Measurements from ENCODE around the gene TOX2. TPM values are rescaled to one million over a fixed set of nuclear protein-coding genes. Genes with fewer than 3 reads are reported as not detected.

The TOX2 gene
- total RNA-seq, 1 experiment from 2014 or later: not detected

DNA sequence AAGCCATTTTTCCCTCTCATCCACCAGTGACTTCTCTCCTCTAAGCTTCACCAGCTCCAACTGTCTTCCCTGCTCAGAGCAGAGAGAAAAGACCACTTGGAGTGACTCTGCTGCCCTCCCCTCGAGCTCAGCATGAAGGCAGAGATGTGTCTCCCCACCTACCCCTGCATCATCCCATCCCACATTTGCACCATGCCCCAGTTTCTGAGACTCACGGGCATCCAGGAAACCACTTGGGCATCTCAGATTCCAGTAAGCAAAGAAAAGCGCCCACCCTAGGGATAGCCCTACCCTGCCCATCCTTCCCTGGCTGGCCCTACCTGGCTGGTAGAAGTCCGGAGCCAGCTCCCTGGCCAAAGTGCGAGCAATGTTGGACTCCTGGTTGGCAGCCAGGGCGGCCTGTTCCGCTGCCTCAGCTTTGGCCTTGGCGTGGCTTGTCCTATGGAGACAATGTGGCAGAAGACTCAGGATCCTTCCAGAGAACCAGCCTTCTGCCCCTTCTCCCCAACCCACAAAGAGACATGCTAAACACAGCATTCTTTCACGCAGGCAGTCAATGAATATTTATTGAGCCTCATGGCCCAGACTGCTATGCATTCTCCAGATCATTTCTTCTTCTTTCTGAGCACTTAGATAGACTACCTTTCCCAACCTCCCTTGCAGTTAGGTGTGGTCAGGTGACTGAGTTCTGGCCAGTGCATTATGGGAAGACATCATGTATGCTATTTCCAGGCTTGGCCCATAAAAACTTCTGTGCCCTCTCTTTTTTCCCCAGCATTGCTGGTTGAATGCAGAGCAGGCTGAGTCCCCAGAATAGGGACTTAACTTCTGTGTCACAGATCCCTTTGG is 203.8 kb downstream of the TOX2 start:
- Mint-ChIP-seq H3K4me1 (ENCODE audit: low read depth, unreplicated experiment) (no peaks in the 10 kb centered on the region), H3K27me3 (ENCODE audit: unreplicated experiment) (peaks cover 61% of the 10 kb centered on the region), H3K27ac (ENCODE audit: unreplicated experiment) (no peak overlapping the region), H3K9me3 (ENCODE audit: low read depth, unreplicated experiment) (no peaks in the 10 kb centered on the region), H3K36me3 (ENCODE audit: insufficient read depth, unreplicated experiment) (peaks cover 4% of the 10 kb centered on the region), H3K4me3 (ENCODE audit: low read depth, unreplicated experiment) (no peak overlapping the region)
- no TSS peak for BruUV-seq (replicated peaks)
- TF ChIP-seq, protein P1, sequence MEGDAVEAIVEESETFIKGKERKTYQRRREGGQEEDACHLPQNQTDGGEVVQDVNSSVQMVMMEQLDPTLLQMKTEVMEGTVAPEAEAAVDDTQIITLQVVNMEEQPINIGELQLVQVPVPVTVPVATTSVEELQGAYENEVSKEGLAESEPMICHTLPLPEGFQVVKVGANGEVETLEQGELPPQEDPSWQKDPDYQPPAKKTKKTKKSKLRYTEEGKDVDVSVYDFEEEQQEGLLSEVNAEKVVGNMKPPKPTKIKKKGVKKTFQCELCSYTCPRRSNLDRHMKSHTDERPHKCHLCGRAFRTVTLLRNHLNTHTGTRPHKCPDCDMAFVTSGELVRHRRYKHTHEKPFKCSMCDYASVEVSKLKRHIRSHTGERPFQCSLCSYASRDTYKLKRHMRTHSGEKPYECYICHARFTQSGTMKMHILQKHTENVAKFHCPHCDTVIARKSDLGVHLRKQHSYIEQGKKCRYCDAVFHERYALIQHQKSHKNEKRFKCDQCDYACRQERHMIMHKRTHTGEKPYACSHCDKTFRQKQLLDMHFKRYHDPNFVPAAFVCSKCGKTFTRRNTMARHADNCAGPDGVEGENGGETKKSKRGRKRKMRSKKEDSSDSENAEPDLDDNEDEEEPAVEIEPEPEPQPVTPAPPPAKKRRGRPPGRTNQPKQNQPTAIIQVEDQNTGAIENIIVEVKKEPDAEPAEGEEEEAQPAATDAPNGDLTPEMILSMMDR (IDR thresholded peaks at IDR 0.05; ENCODE audit: unreplicated experiment): no peak
- DNase-seq: no peak
- CTCF ChIA-PET: interaction anchor here (1.7 to 3.1 kb wide), 3 partner anchors 69 to 289 kb away, joined by 4 to 133 read pairs (median 19); partner anchors contain the start of gene JPH2
- intact Hi-C loops (cut with micrococcal nuclease; ENCODE audit: unreplicated experiment): no loop called here

Other genes starting within 250 kb of the TOX2 start
- 113 and 125 TPM in 2 replicates for gene MYBL2, start 247.7 kb upstream of the TOX2 start, total RNA-seq (2022)
- not detected in 2 replicates for gene GTSF1L, start 187.8 kb upstream of the TOX2 start, total RNA-seq (2022)